HAP-1 (cell line): ENCODE data around the gene SLC5A1.
"Not testable (repeated sequence)": the region's sequence is repeated elsewhere in the genome, so short reads cannot be mapped to it uniquely, and the experiment has no call there.

ENCODE experiments used
- DNase-seq, 2 experiments: peaks; one replicate each; pipeline ENCODE4 v3.0.0-alpha.2; 2016 to 2020; ENCODE audit warnings: low spot score in 2 of 2
- H3K27me3 ChIP-seq: fragments of 250-450 bp; sonication (Bioruptor Pico); 2 replicates; pipeline ENCODE4 v1.5.1; 2020; ENCODE audit warnings: low read depth, mild to moderate bottlenecking, moderate library complexity
- H3K36me3 ChIP-seq: fragments of 250-450 bp; sonication (Bioruptor Pico); replicated peaks from 2 replicates; pipeline ENCODE4 v1.5.1; 2020; ENCODE audit warnings: mild to moderate bottlenecking
- H3K4me1 ChIP-seq: fragments of 250-450 bp; sonication (Bioruptor Pico); 2 replicates; pipeline ENCODE4 v1.5.1; 2020; ENCODE audit warnings: mild to moderate bottlenecking
- H3K4me3 ChIP-seq: fragments of 250-450 bp; sonication (Bioruptor Pico); 2 replicates; pipeline ENCODE4 v1.5.1; 2020; ENCODE audit warnings: mild to moderate bottlenecking, moderate library complexity
- H3K9me3 ChIP-seq: fragments of 250-450 bp; sonication (Bioruptor Pico); 2 replicates; pipeline ENCODE4 v1.5.1; 2020; ENCODE audit warnings: mild to moderate bottlenecking, moderate library complexity
- in situ Hi-C: fragments of 300-500 bp; cut with MboI; formaldehyde crosslinking; loops from 3 replicates; pipeline ENCODE4 v1.14.3; 2020; ENCODE audit warnings: low sequenced_read_pairs, inconsistent platforms, mixed read lengths

SLC5A1 gene

GRCh38 chr22:32151641-32152040 is 108.6 kb downstream of the SLC5A1 start:
- H3K4me1 ChIP-seq, H3K4me3 ChIP-seq, in situ Hi-C loops, DNase-seq, H3K36me3 ChIP-seq, H3K27me3 ChIP-seq, H3K9me3 ChIP-seq: not testable (repeated sequence)

- not testable (repeated sequence) for H3K36me3 ChIP-seq, H3K27me3 ChIP-seq
Measured at GRCh38 chr22:32154727-32155126, 111.7 kb downstream of the SLC5A1 start.

DNA sequence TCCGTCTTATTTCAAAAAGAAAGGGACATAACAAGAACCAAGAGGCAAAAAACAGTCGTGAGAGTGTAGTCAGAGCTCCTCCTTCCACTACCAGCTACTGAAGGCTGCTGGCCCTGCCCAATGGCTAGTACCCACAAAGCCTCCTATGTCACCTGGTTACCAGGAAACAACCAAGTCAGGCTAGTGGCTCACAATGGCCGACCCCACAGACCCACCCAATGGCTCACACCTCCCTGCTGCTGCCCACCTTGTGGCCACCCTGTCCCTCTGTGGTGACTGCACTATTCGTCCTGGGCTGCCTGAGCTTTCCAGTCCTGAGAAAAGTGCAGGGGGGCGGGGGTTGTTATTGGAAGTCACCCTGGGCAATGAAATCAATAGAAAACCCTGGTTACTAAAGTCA is 114.6 kb downstream of the SLC5A1 start:
- H3K9me3 ChIP-seq, H3K4me1 ChIP-seq, H3K36me3 ChIP-seq, in situ Hi-C loops, DNase-seq, H3K4me3 ChIP-seq: not testable (repeated sequence)
- peaks cover 12% of the 10 kb centered on the region for H3K27me3 ChIP-seq

More at GRCh38 chr22:32154727-32155126, 111.7 kb downstream of the SLC5A1 start:
- H3K4me3 ChIP-seq, in situ Hi-C loops, DNase-seq, H3K9me3 ChIP-seq, H3K4me1 ChIP-seq: not testable (repeated sequence)

GRCh38 chr22:32158712-32159533 is 115.9 kb downstream of the SLC5A1 start, which contains the start of gene C22orf42:
TSS of gene C22orf42 (minus strand) at chr22:32159303. CDS start at chr22:32159215, 88 bp downstream.
- H3K4me3 ChIP-seq = no peak within 1 kb of the TSS
- H3K9me3 ChIP-seq = no peaks in the 10 kb centered on the region
- in situ Hi-C loops = no loop called here
- no peaks in the 10 kb centered on the region for H3K36me3 ChIP-seq
- H3K27me3 ChIP-seq = peaks cover 17% of the 10 kb centered on the region
- no peaks in the 10 kb centered on the region for H3K4me1 ChIP-seq
- no peak for DNase-seq

- H3K9me3 ChIP-seq, DNase-seq, in situ Hi-C loops, H3K4me1 ChIP-seq, H3K4me3 ChIP-seq, H3K36me3 ChIP-seq: not testable (repeated sequence)
- H3K27me3 ChIP-seq = peaks cover 13% of the 10 kb centered on the region
Measured at GRCh38 chr22:32160411-32160810, 117.3 kb downstream of the SLC5A1 start.
